IPS DF 6.9 (cell line): ENCODE measurements around the gene ANTXR1.

Source experiments
- DNase-seq: peaks from one replicate; pipeline ENCODE4 v3.0.0-alpha.2; 2013; ENCODE audit warnings: low read depth, low spot score
- H3K27ac ChIP-seq: one replicate; pipeline ENCODE4 v1.5.1; 2013; ENCODE audit warnings: low read length, control low read depth
- H3K27me3 ChIP-seq: 2 replicates; pipeline ENCODE4 v1.6.1; 2013; ENCODE audit warnings: mild to moderate bottlenecking, low read length; ENCODE audit not compliant: control insufficient read depth, insufficient read depth
- H3K36me3 ChIP-seq: 2 replicates; pipeline ENCODE4 v1.6.1; 2013; ENCODE audit warnings: low read length; ENCODE audit not compliant: control insufficient read depth, insufficient read depth
- H3K4me1 ChIP-seq: 2 replicates; pipeline ENCODE4 v1.6.1; 2013; ENCODE audit warnings: low read length; ENCODE audit not compliant: control insufficient read depth, insufficient read depth
- H3K4me3 ChIP-seq: 2 replicates; pipeline ENCODE4 v1.5.1; 2013; ENCODE audit warnings: mild to moderate bottlenecking, low read length
- H3K9me3 ChIP-seq: 2 replicates; pipeline ENCODE4 v1.6.1; 2013; ENCODE audit warnings: low read length, inconsistent platforms; ENCODE audit not compliant: control insufficient read depth, insufficient read depth
- WGBS: extraction: QIAGEN DNeasy Blood & Tissue Kit; methylation state at CpG from one replicate; pipeline ENCODE4 v1.1.7; 2013; ENCODE audit warnings: mixed read lengths, missing lambda C conversion rate; ENCODE audit not compliant: insufficient read length, insufficient coverage; 5-methylcytosine and 5-hydroxymethylcytosine counted together

ANTXR1 gene

DNA sequence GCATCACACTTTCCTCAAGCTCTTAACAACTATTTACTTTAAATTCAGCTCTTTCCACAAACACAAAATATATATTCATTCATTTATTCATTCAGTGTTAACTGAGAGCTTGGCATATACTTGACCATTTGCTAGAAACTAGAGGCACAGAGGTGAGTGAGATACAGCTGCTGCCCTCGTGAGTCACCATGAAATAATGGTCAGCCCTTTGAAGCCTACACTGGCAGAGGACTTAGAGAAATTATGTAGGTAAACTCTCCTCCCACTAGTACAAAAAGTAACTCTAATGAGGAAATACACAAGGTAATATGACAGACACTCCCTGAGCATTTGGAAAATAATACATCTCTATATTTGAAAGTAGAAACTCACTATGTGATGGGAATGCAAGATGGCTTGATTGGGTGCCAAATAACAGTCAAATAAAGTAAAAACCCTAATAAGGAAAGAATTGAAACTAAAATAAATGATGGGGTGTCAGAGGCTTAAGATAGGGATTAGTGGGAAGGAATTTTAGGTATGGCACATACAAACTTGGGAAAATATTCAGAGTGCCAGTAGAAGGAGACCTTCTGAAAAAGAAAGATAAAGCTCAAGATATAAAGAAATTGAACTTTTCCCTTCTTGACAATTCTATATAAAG, 61.1 kb downstream of the ANTXR1 start:
- Histone ChIP-seq H3K27ac (no peak overlapping the region), H3K36me3 (no peaks in the 10 kb centered on the region), H3K4me3 (no peak overlapping the region), H3K9me3 (no peaks in the 10 kb centered on the region), H3K4me1 (no peaks in the 10 kb centered on the region; the same call in 1 of the 2 replicates), H3K27me3 (no peaks in the 10 kb centered on the region)
- WGBS, result no CpG with 5 or more reads among the region's 1 CpG
- no peak for DNase-seq

DNA sequence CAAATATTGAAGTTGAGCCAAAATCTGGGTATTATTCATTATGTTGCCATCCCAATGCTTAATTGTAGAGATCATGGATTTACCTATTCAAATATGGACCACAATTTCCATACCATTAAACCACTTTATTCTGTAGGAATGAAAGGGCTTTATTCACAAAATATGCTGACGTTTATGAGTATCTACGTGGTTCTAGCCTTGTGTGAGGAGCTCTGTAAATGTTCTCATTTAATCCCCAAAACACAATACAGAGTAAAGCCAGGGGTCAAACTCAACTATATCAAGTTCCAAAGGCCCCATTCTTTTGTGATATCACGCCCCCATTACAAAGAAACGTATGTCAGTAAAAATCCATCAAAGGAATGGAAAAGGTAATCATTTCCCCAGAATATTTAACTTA, 61.9 kb downstream of the ANTXR1 start:
- no peaks in the 10 kb centered on the region for H3K9me3 ChIP-seq
- no peak for DNase-seq
- H3K4me1 ChIP-seq, result no peaks in the 10 kb centered on the region; the same call in 1 of the 2 replicates
- H3K27ac ChIP-seq, result no peak overlapping the region
- H3K27me3 ChIP-seq, result no peaks in the 10 kb centered on the region
- no peaks in the 10 kb centered on the region for H3K36me3 ChIP-seq
- WGBS, result no CpG with 5 or more reads among the region's 4 CpGs
- H3K4me3 ChIP-seq, result no peak overlapping the region

DNA sequence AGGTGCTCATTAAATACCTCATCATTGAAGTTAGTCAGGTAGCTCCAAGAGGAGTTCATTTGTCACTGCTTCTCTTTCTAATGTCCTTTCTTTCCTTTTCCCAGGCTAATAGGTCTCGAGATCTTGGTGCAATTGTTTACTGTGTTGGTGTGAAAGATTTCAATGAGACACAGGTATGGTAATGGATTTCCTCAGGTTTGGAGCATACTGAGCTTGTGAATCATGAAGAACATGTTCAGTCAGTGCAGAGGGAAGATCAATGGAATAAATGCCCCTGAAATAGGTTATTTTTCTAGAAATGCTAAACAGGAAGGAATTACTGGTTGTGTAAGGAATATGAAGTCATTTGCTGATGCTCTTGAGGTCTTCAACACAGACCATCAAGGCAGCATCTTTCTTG, 62.5 kb downstream of the ANTXR1 start:
- no peak for DNase-seq
- Histone ChIP-seq H3K4me3 (no peak overlapping the region), H3K9me3 (no peaks in the 10 kb centered on the region), H3K27me3 (no peaks in the 10 kb centered on the region), H3K4me1 (no peaks in the 10 kb centered on the region; the same call in 1 of the 2 replicates), H3K36me3 (no peaks in the 10 kb centered on the region), H3K27ac (no peak overlapping the region)
- no CpG with 5 or more reads among the region's 1 CpG for WGBS

DNA sequence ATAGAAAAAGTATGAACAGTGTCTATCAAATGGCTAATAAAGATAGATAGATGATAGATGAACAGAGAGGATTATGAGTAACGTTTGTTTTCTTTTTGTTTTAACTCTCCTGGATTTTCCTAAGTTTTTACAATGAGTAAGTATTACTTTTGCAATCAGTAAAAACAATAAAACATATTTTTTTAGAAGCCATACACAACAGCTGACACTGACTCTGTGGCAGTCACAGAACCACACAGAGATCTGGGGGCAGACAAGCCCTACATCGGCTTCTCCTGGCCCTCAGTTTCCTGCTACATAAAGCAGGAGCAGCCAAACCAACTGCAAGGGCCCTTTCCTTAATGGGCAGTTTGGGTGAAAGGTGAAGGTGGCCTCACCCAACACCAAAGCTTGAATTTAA, 63.6 kb downstream of the ANTXR1 start:
- DNase-seq, result no peak
- H3K36me3 ChIP-seq, result no peaks in the 10 kb centered on the region
- H3K27ac ChIP-seq, result no peak overlapping the region

DNA sequence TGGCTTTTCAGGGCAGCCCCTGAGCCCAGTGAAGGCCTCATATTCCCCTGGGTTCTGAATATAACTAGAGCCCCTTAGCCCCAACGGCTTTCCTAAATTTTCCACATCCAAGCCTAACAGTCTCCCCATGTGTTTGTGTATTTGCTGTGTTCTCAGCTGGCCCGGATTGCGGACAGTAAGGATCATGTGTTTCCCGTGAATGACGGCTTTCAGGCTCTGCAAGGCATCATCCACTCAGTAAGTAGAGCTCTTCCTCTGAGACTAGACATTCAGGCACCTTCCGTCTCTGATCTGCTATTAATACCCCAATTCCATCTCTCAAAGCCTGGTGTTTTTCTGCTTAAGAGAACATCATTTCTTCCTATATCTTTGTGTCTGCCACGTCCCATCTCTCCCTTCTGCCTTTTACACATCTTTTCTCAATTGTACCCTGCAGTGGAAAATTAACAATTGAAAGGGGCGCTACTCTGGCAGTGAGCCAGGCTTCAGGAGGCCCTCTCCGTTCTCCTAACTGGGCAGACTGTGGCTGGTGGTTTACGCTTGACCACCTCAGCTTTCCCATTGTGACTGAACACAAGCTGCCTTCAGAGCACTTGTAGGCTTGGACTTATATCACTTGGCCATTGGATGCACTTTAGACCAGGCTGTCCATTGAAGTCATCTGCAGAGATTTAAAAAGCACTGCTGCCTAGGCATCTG, 64.4 kb downstream of the ANTXR1 start:
- no peaks in the 10 kb centered on the region; the same call in 1 of the 2 replicates for H3K36me3 ChIP-seq
- WGBS, result no CpG with 5 or more reads among the region's 10 CpGs
- H3K27ac ChIP-seq, result no peak overlapping the region

More for the DNA sequence above, 63.6 kb downstream of the ANTXR1 start:
- H3K4me1 ChIP-seq, result no peaks in the 10 kb centered on the region; the same call in 1 of the 2 replicates
- H3K9me3 ChIP-seq, result no peaks in the 10 kb centered on the region
- no peaks in the 10 kb centered on the region for H3K27me3 ChIP-seq
- WGBS, result no CpG with 5 or more reads among the region's 2 CpGs
- no peak overlapping the region for H3K4me3 ChIP-seq

DNA sequence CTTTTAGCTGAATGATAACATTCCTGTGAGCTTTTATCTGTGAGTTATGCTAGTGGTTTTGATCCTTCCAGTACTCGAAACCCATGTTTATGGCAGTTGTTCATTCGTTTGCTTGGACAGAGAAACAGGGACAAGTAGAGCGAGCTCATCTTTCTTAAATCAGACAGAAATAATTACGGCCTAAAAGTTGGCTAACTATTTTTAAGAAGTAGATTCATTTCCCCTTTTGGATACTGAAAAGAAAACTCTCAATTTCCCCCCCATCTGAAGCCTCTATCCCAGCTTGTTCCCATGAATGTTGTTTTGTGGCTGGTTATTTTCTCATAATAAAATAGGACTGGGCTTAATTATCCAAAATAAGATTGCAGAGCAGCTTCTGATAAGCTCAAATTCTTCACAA, 67.1 kb downstream of the ANTXR1 start:
- no peak overlapping the region for H3K4me3 ChIP-seq
- H3K27me3 ChIP-seq, result no peaks in the 10 kb centered on the region
- H3K9me3 ChIP-seq, result no peaks in the 10 kb centered on the region
- H3K4me1 ChIP-seq, result no peaks in the 10 kb centered on the region; the same call in 1 of the 2 replicates
- H3K27ac ChIP-seq, result no peak overlapping the region
- no peaks in the 10 kb centered on the region; the same call in 1 of the 2 replicates for H3K36me3 ChIP-seq
- DNase-seq, result no peak
- no CpG with 5 or more reads among the region's 4 CpGs for WGBS

More for the DNA sequence above, 64.4 kb downstream of the ANTXR1 start:
- H3K9me3 ChIP-seq, result no peaks in the 10 kb centered on the region
- no peak overlapping the region for H3K4me3 ChIP-seq
- H3K4me1 ChIP-seq, result no peaks in the 10 kb centered on the region; the same call in 1 of the 2 replicates
- H3K27me3 ChIP-seq, result no peaks in the 10 kb centered on the region
- DNase-seq, result no peak

DNA sequence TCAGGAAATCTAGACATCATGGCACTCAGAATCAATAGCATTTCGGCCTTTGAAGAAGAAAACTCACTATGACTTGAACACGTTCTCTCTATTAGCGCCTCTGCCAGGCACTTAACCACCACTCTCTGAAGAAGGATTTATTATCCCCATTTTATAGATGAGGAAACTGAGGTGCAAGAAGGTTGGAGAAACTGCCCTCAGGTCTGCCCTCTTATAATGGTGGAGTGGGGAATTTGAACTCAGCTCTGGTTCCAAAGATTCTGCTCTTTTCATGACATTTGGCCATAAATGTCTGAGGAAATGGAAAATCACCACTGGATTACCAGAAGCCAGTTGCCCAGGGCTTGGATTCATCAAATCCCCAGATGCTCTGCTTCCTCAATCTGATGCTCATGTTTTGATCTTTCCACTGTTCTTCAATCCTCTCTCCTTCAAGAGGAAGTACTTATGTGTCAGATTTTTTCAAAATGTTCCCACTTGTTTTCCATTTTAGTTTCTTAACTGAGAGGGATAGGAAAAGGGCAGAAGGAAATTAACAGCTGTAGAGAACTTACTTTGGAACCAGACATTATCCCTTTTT, 68.1 kb downstream of the ANTXR1 start:
- Histone ChIP-seq H3K27ac (no peak overlapping the region), H3K4me1 (no peaks in the 10 kb centered on the region; the same call in 1 of the 2 replicates), H3K27me3 (no peaks in the 10 kb centered on the region), H3K36me3 (no peaks in the 10 kb centered on the region; the same call in 1 of the 2 replicates), H3K4me3 (no peak overlapping the region), H3K9me3 (no peaks in the 10 kb centered on the region)
- no CpG with 5 or more reads among the region's 3 CpGs for WGBS
- no peak for DNase-seq

DNA sequence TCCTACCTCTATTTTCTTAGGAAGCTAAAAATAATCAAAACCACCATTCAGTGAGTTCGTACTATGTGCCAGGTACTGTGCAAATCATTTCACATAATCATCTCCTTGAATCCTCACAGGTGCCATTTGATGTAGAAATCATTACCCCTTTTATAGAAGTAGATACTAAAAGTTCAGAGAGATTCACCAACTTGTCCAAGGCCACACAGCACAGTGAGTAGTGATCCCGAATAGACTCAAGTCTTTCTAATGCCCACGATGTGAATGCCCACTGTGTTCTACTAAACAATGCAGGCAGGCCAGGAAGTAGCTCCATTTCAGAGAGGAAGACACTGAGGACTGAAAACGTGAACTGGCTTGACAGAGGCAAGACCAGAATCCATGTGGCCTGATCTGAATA, 68.8 kb downstream of the ANTXR1 start:
- no CpG with 5 or more reads among the region's 4 CpGs for WGBS
- Histone ChIP-seq H3K4me1 (no peaks in the 10 kb centered on the region; the same call in 1 of the 2 replicates), H3K27me3 (no peaks in the 10 kb centered on the region), H3K36me3 (no peaks in the 10 kb centered on the region; the same call in 1 of the 2 replicates), H3K4me3 (no peak overlapping the region), H3K27ac (no peak overlapping the region), H3K9me3 (no peaks in the 10 kb centered on the region)
- no peak for DNase-seq

DNA sequence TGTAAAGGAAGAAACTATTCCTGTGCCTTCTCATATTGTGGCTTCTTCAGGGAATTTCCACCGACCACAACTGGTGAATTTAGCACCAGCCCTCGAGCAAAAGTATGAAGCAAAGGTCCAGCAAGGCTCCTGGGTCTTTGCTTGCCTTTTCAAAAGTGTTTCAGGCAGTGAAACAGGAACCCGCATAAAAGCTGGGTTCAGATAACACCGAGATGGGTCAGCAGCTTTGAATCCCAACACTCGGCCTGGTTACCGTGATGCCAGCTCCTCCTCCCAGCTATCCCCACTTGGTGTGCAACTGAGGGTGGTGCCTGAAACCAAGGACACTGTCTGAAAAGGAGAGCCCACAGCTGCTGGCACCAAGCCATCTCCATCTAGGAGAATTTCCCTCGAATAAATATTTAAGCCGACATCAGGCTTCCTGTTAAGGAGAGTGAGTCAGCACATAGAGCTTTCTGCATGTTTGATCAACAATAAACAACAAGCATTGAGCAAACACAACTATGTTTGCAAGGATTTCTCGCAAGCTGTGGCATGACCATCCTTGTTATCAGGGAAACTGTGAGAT, 69.5 kb downstream of the ANTXR1 start:
- Histone ChIP-seq H3K4me3 (no peak overlapping the region), H3K27ac (no peak overlapping the region), H3K36me3 (no peaks in the 10 kb centered on the region; the same call in 1 of the 2 replicates), H3K4me1 (no peaks in the 10 kb centered on the region), H3K9me3 (no peaks in the 10 kb centered on the region), H3K27me3 (no peaks in the 10 kb centered on the region)
- WGBS, result no CpG with 5 or more reads among the region's 9 CpGs
- no peak for DNase-seq

DNA sequence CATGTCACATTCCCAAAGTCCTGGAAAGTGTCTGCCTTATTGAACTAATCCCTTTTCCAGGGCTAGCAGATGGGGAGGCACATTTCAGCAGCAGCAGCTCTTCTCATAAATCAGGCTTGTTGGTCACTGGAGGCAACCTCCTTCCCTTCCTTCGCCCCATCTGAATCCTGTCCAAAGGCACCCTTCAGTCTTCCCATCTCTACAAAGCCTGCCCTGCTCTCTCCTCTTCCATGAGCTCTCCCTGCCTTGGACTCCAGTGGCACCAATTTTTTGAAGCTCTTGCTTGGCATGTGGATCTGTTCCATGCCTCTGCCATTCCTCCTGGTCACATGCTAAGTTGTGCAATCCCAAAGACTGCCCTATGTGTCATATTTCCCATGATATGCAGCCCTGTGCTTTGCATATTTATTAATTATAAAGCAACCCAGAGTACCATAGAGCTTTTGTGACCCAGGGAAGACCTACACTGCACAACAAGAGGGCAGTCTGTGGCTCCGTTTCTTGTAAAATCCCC, 70.3 kb downstream of the ANTXR1 start:
- Histone ChIP-seq H3K27me3 (no peaks in the 10 kb centered on the region), H3K4me3 (no peak overlapping the region), H3K36me3 (no peaks in the 10 kb centered on the region; the same call in 1 of the 2 replicates), H3K4me1 (no peaks in the 10 kb centered on the region), H3K9me3 (no peaks in the 10 kb centered on the region), H3K27ac (no peak overlapping the region)
- no CpG with 5 or more reads among the region's 2 CpGs for WGBS
- no peak for DNase-seq
